GM19023 (cell line): ENCODE measurements around the gene METTL6.
A peak's percentile ranks its signal among the peaks of the same experiment; 100 is the strongest.
"Not testable (repeated sequence)": the region's sequence is repeated elsewhere in the genome, so short reads cannot be mapped to it uniquely, and the experiment has no call there.

Experiments used
- ATAC-seq: cut with Tn5 transposase; IDR thresholded peaks from one replicate; pipeline ENCODE4 v1.9.1; 2021; ENCODE audit warnings: mild to moderate bottlenecking, moderate library complexity; ENCODE audit not compliant: unreplicated experiment

Gene METTL6

DNA sequence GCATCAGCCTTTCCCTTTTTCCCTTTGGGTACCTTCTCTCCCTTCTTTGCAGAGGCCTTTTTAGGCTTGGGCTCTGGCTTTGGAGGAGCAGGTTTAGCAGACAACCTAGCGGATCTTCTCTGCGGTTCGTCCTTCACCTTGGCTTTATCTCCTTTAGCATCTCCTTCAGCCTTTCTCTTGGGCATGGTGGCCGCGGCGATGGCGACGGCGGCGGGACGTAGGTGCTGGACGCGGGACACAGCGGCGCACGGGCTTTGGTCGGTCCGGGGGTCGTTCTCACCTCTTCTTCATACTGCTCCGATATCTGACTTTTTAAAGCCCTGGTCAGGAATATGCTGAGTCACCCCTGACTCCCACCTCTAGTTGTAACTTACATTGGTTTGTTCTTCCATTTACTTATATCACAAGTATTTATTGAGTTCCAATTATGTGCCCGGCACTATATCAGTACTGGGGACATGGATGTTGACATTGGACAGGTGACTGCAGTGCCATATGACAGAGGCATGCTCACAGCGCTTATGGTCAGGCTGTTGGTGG, 51.8 kb downstream of the METTL6 start:
- ATAC-seq = no peak

DNA sequence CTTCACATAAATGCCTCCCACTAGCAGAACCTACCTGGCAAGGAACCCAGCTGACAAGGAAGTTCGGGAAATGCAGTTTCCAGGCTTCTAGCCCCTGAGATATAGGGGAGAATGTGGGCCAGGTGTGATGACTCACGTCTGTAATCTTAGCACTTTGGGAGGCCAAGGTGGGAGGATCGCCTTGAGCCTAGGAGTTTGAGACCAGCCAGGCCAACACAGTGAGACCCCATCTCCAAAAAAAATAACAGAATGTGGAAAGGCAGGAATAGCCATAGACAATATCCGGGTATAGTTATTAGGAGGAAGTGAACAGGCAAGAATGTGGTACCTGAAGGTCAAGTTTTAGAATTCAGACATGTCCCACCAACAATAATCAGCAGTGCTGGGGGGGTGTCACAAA, 54.4 kb downstream of the METTL6 start:
- ATAC-seq = no peak

DNA sequence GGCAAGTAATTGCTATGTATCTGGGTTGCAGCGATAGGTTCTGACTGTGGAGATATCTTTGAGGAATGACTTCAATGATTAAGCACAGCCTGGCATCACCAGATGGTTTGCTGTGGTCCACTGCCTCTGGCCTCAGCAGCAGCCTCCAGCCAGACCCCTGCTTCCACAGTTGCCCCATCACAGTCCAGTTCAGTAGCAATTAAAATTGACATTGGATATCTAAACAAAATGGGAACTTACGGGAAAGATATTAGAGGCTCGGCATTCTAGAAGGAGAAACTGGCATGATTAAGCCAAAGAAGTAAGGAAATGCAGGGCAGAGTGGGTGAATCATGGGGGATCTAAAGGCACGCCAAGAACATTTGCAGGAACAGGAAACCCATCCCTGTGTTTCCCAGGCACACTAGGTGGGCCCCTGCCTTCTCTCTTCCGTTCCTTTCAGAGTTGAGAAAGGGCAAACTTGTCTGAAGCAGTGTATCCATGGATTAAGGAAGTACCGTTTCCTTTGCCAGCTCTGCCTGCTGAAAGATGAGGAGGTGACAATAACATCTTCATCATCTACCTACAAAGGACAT, 58.7 kb downstream of the METTL6 start:
- ATAC-seq = no peak

DNA sequence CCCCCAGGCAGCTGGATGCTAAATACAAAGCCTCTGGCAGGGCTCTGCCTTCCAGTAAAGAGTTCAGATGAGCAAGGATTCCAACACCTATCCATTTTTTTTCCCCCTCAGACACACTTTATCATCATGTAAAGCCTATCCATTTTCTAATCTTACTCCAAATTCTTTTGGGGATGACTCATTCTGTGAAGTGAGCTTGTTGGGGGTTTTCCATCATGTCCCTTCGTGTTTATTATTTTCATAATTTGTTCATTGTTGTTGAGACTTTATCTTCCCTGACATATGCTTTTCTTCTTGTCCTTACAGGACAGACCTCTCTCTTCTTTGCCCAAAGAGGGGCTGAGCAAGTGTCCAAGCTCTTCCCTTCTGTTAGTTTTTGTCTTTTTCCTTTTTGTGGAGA, 60.3 kb downstream of the METTL6 start:
- ATAC-seq = no peak

DNA sequence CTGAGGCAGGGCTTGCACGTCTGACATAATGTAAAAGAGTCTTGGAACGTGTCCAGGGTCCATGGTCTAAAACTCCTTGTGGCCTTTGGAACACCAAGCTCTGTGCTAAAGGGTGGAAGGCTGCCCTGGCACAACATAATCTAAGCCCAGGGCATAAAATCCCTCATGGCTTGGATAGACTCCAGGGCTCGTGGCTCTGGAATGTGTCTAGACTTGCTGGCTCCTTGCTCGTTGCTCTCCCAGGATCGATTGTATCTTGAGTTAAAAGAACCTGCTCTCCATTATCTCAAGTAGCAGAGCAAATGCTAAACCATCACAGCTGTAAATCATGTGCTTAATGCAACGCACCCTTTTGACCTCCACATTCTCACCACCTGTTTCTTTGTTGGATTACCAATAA, 63.3 kb downstream of the METTL6 start:
- not testable (repeated sequence) for ATAC-seq

DNA sequence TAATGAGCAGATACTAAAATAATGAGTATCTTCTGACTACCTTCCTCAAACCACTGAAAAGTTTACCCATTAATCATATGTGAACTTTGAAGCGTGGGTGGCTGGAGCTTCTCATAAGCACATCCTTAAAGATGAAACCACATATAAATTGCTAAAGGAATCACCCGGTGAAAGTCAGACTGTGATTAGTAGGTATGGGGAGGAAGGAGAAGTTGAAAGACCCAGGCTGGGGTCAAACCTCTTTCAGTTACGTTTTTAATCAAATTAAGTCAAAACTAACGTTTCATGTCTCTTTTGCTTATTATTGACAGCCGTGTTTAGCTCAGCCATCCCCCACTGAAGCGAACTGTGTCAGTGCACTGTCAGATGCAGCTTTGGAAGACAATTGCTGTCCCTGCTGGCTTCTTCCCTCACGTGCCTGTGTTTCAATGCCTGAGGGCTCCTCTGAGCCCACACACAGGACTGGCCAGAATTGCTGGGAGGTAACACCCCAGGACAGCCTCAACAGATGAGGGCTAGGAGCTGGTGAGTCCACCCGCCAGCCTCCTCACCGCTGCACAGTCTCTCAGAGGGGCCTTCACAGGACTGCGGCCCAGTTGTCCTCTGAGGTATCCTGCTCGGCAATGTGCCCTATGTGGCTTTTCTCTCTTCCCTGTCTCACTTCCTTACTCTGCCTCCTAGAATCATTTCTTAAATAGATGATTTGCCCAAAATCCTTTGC, 65.7 kb downstream of the METTL6 start:
- ATAC-seq = peak; percentile 76

DNA sequence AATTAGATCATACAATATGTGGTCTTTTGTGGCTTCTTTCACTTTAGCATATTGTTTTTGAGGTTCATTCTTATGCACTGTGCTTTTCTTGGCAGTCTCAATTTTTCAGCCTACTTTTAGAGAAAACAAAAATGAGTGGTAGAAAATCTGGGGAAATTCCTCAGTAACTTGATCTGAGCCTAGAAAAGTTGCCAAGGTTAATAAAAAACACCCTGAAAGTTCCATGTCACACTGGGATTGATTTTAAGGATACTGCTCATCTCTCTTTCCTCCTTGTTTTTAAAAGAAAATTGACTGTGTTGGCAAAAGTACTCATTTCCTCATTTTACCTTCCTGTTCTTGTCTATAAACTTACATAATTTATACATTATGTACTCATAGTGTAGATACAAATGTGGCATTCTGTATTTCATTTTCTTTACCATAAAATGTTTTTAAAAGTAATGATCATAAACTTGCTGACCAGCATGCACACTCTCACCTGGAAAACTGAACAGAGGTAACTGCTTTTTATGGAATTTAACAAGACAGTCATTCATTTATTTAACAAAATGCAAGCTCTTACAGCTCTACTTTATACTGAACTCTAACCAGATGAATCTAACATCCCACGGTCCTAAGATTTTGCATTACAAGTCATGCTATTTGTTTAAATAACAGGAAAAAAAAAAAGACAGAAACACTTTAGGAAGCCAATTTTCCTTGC, 66.4 kb downstream of the METTL6 start:
- ATAC-seq = peak; percentile 1
